ENCODE data around the gene F7. TPM values are rescaled to one million over a fixed set of nuclear protein-coding genes. Genes with fewer than 3 reads are reported as not detected.
A peak's percentile ranks its signal among the peaks of the same experiment; 100 is the strongest.

F7 gene
- total RNA-seq, 2 experiments from 2014 or later = not detected

DNA sequence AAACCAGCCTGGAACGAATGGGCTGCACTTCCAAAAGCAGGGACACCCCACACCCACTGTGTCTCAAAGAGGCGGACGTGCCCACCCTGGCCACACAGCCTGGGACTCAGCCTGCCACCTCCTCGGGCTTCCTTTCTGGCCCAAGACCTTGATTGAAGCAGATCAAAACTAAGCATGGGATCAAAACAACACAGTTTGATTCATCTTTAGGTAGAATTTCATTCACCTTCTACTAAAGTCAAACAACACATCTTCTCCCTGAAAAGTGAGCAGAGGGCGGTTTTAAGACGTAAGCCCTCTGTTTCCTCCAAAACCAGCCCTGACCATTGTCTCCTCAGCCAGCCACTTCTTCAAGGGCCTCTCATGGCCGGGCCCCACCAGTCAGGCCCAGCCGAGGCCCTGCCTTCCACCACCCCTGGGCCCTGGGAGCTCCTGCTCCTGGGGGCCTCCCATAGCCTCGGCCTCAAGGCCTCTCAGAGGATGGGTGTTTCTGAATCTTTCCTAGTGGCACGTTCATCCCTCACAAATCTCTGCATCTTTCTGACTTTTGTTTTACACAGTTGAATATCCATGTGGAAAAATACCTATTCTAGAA lies 10.7 kb downstream of the F7 start:
- H3K9me3 Mint-ChIP-seq = no peaks in the 10 kb centered on the region
- POLR2A ChIA-PET = no interaction called here
- H3K27ac Mint-ChIP-seq = no peak overlapping the region
- no peaks in the 10 kb centered on the region for H3K36me3 Mint-ChIP-seq (ENCODE audit: low read depth)
- CTCF ChIA-PET = no interaction called here
- no peaks in the 10 kb centered on the region for H3K4me1 Mint-ChIP-seq
- no peak overlapping the region for H3K4me3 Mint-ChIP-seq
- no peak for DNase-seq
- no peaks in the 10 kb centered on the region for H3K27me3 Mint-ChIP-seq

- no peaks in the 10 kb centered on the region for H3K36me3 Mint-ChIP-seq (ENCODE audit: low read depth)
- no peak overlapping the region for H3K27ac Mint-ChIP-seq
- H3K9me3 Mint-ChIP-seq = no peaks in the 10 kb centered on the region
- DNase-seq = no peak
- POLR2A ChIA-PET = no interaction called here
- H3K27me3 Mint-ChIP-seq = no peaks in the 10 kb centered on the region
- no peak overlapping the region for H3K4me3 Mint-ChIP-seq
- H3K4me1 Mint-ChIP-seq = no peaks in the 10 kb centered on the region
- CTCF ChIA-PET = interaction anchor here (0.8 kb wide), 1 partner anchor 12 kb away, joined by 3 read pairs; no protein-coding TSS in a partner anchor
These were observed 11.3 kb downstream of the F7 start for GRCh38 chr13:113116871-113117271.

GRCh38 chr13:113117335-113117872 lies 11.8 kb downstream of the F7 start:
- no peaks in the 10 kb centered on the region for H3K4me1 Mint-ChIP-seq

DNA sequence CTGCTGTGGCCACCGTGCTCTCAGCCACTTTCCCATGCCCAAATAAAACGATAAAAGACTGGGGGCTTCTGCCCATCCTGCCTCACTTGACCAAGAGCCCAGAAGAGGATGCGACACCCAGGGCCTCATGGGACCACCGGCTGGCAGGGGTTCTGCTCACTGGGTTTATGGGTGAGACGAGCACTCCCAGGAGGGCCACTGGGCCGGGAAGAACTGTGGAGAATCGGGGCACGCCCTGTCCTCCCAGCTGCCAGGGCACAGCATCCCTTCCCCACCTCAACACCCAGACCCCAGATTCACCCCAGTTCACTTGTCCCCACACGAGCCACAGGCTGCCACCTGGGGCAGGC lies 12.3 kb downstream of the F7 start:
- Mint-ChIP-seq H3K27me3 (no peaks in the 10 kb centered on the region), H3K27ac (no peak overlapping the region), H3K4me3 (no peak overlapping the region), H3K36me3 (ENCODE audit: low read depth) (no peaks in the 10 kb centered on the region), H3K4me1 (no peaks in the 10 kb centered on the region), H3K9me3 (no peaks in the 10 kb centered on the region)
- no peak for DNase-seq
- ChIA-PET POLR2A (no interaction called here), CTCF (no interaction called here)

More at GRCh38 chr13:113117335-113117872, 11.8 kb downstream of the F7 start:
- Mint-ChIP-seq H3K36me3 (ENCODE audit: low read depth) (no peaks in the 10 kb centered on the region), H3K4me3 (no peak overlapping the region), H3K27ac (no peak overlapping the region), H3K9me3 (no peaks in the 10 kb centered on the region), H3K27me3 (no peaks in the 10 kb centered on the region)
- POLR2A ChIA-PET = no interaction called here
- no peak for DNase-seq
- CTCF ChIA-PET = interaction anchor here (0.8 kb wide), 1 partner anchor 12 kb away, joined by 3 read pairs; no protein-coding TSS in a partner anchor

GRCh38 chr13:113118261-113119021 lies 12.8 kb downstream of the F7 start:
- Mint-ChIP-seq H3K27ac (no peak overlapping the region), H3K36me3 (ENCODE audit: low read depth) (no peaks in the 10 kb centered on the region), H3K4me1 (no peaks in the 10 kb centered on the region), H3K4me3 (no peak overlapping the region), H3K27me3 (no peaks in the 10 kb centered on the region), H3K9me3 (no peaks in the 10 kb centered on the region)
- DNase-seq = no peak
- CTCF ChIA-PET = no interaction called here
- POLR2A ChIA-PET = no interaction called here

GRCh38 chr13:113119166-113119821 lies 13.7 kb downstream of the F7 start:
- Mint-ChIP-seq H3K36me3 (ENCODE audit: low read depth) (no peaks in the 10 kb centered on the region), H3K27me3 (no peaks in the 10 kb centered on the region), H3K27ac (no peak overlapping the region), H3K9me3 (no peaks in the 10 kb centered on the region), H3K4me1 (no peaks in the 10 kb centered on the region), H3K4me3 (no peak overlapping the region)
- POLR2A ChIA-PET = no interaction called here
- CTCF ChIA-PET = no interaction called here
- no peak for DNase-seq

DNA sequence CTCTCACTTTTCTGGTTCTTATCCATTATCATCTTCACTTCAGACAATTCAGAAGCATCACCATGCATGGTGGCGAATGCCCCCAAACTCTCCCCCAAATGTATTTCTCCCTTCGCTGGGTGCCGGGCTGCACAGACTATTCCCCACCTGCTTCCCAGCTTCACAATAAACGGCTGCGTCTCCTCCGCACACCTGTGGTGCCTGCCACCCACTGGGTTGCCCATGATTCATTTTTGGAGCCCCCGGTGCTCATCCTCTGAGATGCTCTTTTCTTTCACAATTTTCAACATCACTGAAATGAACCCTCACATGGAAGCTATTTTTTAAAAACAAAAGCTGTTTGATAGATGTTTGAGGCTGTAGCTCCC lies 14.2 kb downstream of the F7 start:
- ChIA-PET POLR2A (no interaction called here), CTCF (no interaction called here)

GRCh38 chr13:113120300-113121182 lies 14.9 kb downstream of the F7 start:
- H3K4me1 Mint-ChIP-seq = no peaks in the 10 kb centered on the region
- POLR2A ChIA-PET = no interaction called here
- no peak overlapping the region for H3K27ac Mint-ChIP-seq
- H3K4me3 Mint-ChIP-seq = no peak overlapping the region
- CTCF ChIA-PET = no interaction called here
- no peak for DNase-seq
- no peaks in the 10 kb centered on the region for H3K36me3 Mint-ChIP-seq (ENCODE audit: low read depth)
- no peaks in the 10 kb centered on the region for H3K27me3 Mint-ChIP-seq
- H3K9me3 Mint-ChIP-seq = no peaks in the 10 kb centered on the region

More for the DNA sequence above, 14.2 kb downstream of the F7 start:
- no peak for DNase-seq
- Mint-ChIP-seq H3K36me3 (ENCODE audit: low read depth) (no peaks in the 10 kb centered on the region), H3K4me1 (no peaks in the 10 kb centered on the region), H3K9me3 (no peaks in the 10 kb centered on the region), H3K4me3 (no peak overlapping the region), H3K27ac (no peak overlapping the region), H3K27me3 (no peaks in the 10 kb centered on the region)

GRCh38 chr13:113121183-113121927 lies 15.8 kb downstream of the F7 start:
- CTCF ChIA-PET = no interaction called here
- H3K36me3 Mint-ChIP-seq (ENCODE audit: low read depth) = no peaks in the 10 kb centered on the region
- no peaks in the 10 kb centered on the region for H3K27me3 Mint-ChIP-seq
- no peak overlapping the region for H3K4me3 Mint-ChIP-seq
- no peaks in the 10 kb centered on the region for H3K4me1 Mint-ChIP-seq
- no peak for DNase-seq
- POLR2A ChIA-PET = no interaction called here
- H3K27ac Mint-ChIP-seq = no peak overlapping the region
- no peaks in the 10 kb centered on the region for H3K9me3 Mint-ChIP-seq

DNA sequence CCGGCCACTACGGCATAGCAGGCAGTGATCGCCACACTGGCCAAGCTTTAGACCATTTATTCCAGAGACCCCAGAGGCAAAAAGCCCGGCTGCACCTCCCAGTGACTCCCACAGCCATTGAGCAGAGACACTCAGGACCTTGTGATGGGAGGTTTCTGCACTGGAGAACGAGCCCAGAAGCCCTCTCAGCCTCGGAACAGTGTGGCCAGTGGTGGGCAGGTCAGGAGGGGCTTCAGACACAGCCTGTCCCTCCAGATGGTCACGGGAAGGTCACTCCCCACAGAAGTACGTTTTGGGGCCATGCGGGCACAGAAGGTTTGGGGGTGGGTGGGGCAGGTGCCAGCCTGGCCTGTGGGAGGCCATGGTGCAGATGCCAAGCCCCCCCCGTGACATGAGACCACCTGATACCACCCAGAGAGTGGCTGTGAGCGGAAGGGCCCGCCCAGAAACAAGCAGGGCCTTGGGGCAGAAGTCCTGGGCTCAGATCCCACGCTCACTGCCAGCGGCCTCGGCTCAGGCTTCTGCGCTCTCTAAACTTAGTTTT lies 16.4 kb downstream of the F7 start:
- DNase-seq = no peak
- no peaks in the 10 kb centered on the region for H3K4me1 Mint-ChIP-seq
- no peaks in the 10 kb centered on the region for H3K9me3 Mint-ChIP-seq
- no peaks in the 10 kb centered on the region for H3K36me3 Mint-ChIP-seq (ENCODE audit: low read depth)
- no peak overlapping the region for H3K4me3 Mint-ChIP-seq
- H3K27ac Mint-ChIP-seq = no peak overlapping the region
- CTCF ChIA-PET = no interaction called here
- H3K27me3 Mint-ChIP-seq = no peaks in the 10 kb centered on the region
- POLR2A ChIA-PET = no interaction called here

- H3K27me3 Mint-ChIP-seq = peaks cover 6% of the 10 kb centered on the region
- CTCF ChIA-PET = no interaction called here
These were observed 17.1 kb downstream of the F7 start, which contains the start of gene F10 for GRCh38 chr13:113122550-113123225. Gene F10 (plus strand): TSS chr13:113122799. CDS start chr13:113122856, 57 bp downstream.

More at GRCh38 chr13:113122550-113123225, 17.1 kb downstream of the F7 start, which contains the start of gene F10:
- H3K4me1 Mint-ChIP-seq = no peaks in the 10 kb centered on the region
- no peaks in the 10 kb centered on the region for H3K36me3 Mint-ChIP-seq (ENCODE audit: low read depth)
- no peak within 1 kb of the TSS for H3K4me3 Mint-ChIP-seq
- peak within 1 kb of the TSS; percentile 14 for H3K27ac Mint-ChIP-seq
- H3K9me3 Mint-ChIP-seq = no peaks in the 10 kb centered on the region
- POLR2A ChIA-PET = no interaction called here
- no peak for DNase-seq
